A549 (cell line): Measurements from ENCODE around the gene CISD3. TPM values are rescaled to one million over a fixed set of nuclear protein-coding genes. Genes with fewer than 3 reads are reported as not detected.
A peak's percentile ranks its signal among the peaks of the same experiment; 100 is the strongest.

Experiments
- ATAC-seq, 2 experiments: fragments of 200-7000 bp in 1 of 2; fragments of >200 bp in 1 of 2; cut with Nextera tagmentation in 1 of 2; cut with Tn5 transposase in 1 of 2; 3 replicates each; pipeline versions ENCODE4 v1.8.0 to v1.9.1; 2018 to 2020; ENCODE audit warnings: mild to moderate bottlenecking in 1 of 2, moderate library complexity in 1 of 2
- CTCF ChIA-PET: fragments of 300-600 bp; sonication (Branson Sonifier 250); formaldehyde crosslinking; extraction: SDS; loops from one replicate; lab custom pipeline; 2021; ENCODE audit warnings: antibody characterized with exemption, inconsistent platforms; lab: Yijun Ruan, JAX
- POLR2A ChIA-PET: fragments of 350-600 bp; formaldehyde crosslinking; extraction: SDS; loops from one replicate; lab custom pipeline; 2021; ENCODE audit warnings: antibody characterized with exemption, inconsistent platforms; lab: Yijun Ruan, JAX
- DNase-seq, 2 experiments: peaks; one replicate each; pipeline versions ENCODE4 v3.0.0 to v3.0.0-alpha.2; 2011 to 2016; ENCODE audit warnings: low read depth in 1 of 2, low spot score in 1 of 2
- FAIRE-seq: peaks from 2 replicates; lab custom pipeline; 2011; peaks lifted over from hg19 to GRCh38; lab: Jason Lieb, UNC
- H3K27ac ChIP-seq, 2 experiments: fragments of >200 bp; sonication (Bioruptor Twin); formaldehyde crosslinking; 3 replicates each; pipeline ENCODE4 v1.5.1; 2016 to 2017
- H3K4me1 ChIP-seq: fragments of >200 bp; sonication (Bioruptor Twin); formaldehyde crosslinking; 3 replicates; pipeline ENCODE4 v1.6.1; 2016
- H3K4me2 ChIP-seq: fragments of >200 bp; sonication (Bioruptor Twin); formaldehyde crosslinking; 3 replicates; pipeline ENCODE4 v1.6.1; 2016
- H3K4me3 ChIP-seq: fragments of >200 bp; sonication (Bioruptor Twin); formaldehyde crosslinking; 3 replicates; pipeline ENCODE4 v1.5.1; 2016
- H3K9me3 ChIP-seq: fragments of >200 bp; sonication (Bioruptor Twin); formaldehyde crosslinking; 3 replicates; pipeline ENCODE4 v1.6.1; 2016
- CHD2 ChIP-seq: fragments of 150-350 bp; IDR thresholded peaks from 2 replicates; pipeline ENCODE4 v1.6.1; 2014; ENCODE audit warnings: low read length; ENCODE audit not compliant: partially characterized antibody
- CHD4 ChIP-seq: fragments of 200-600 bp; sonication (generic); IDR thresholded peaks from 2 replicates; pipeline ENCODE4 v1.6.1; 2016; ENCODE audit warnings: antibody characterized with exemption, mild to moderate bottlenecking, borderline replicate concordance
- GATA3 ChIP-seq: IDR thresholded peaks from 2 replicates; pipeline ENCODE4 v1.6.1; 2012; ENCODE audit warnings: borderline replicate concordance
- HEYL ChIP-seq: fragments of 250-450 bp; sonication (Bioruptor Pico); IDR thresholded peaks from 2 replicates; pipeline ENCODE4 v1.8.0; 2021; ENCODE audit warnings: mild to moderate bottlenecking, moderate library complexity
- HOXA7 ChIP-seq: fragments of 250-450 bp; sonication (Bioruptor Pico); IDR thresholded peaks from 2 replicates; pipeline ENCODE4 v1.5.0; 2020; ENCODE audit warnings: mild to moderate bottlenecking, moderate library complexity
- HOXB5 ChIP-seq: fragments of 250-450 bp; sonication (Bioruptor Pico); IDR thresholded peaks from 2 replicates; pipeline ENCODE4 v1.5.0; 2020; ENCODE audit warnings: mild to moderate bottlenecking, moderate library complexity
- JUN ChIP-seq, 2 experiments: fragments of >200 bp; sonication (Bioruptor Twin); formaldehyde crosslinking; IDR thresholded peaks; 2 replicates in 1 of 2; 3 replicates in 1 of 2; pipeline ENCODE4 v1.6.1; 2016 to 2017
- KDM1A ChIP-seq: fragments of 200-600 bp; sonication (generic); IDR thresholded peaks from 2 replicates; pipeline ENCODE4 v1.6.1; 2016; ENCODE audit warnings: low read depth, mild to moderate bottlenecking
- MAFK ChIP-seq: fragments of 450-650 bp; IDR thresholded peaks from 2 replicates; pipeline ENCODE4 v1.6.1; 2014; ENCODE audit not compliant: partially characterized antibody
- NFE2L2 ChIP-seq: fragments of 150-350 bp; conservative IDR thresholded peaks from 2 replicates; pipeline ENCODE4 v1.6.1; 2014; ENCODE audit warnings: low read length
- NPAS2 ChIP-seq: fragments of 250-450 bp; sonication (Bioruptor Pico); IDR thresholded peaks from 2 replicates; pipeline ENCODE4 v1.8.0; 2022; ENCODE audit warnings: mild to moderate bottlenecking, moderate library complexity, borderline replicate concordance
- POLR2AphosphoS2 ChIP-seq: conservative IDR thresholded peaks from 2 replicates; pipeline ENCODE4 v1.6.1; 2012; ENCODE audit warnings: low read length, improper control_type of control experiment, inconsistent platforms
- RAD21 ChIP-seq, 2 experiments: fragments of >200 bp in 1 of 2; sonication (Bioruptor Twin) in 1 of 2; formaldehyde crosslinking in 1 of 2; IDR thresholded peaks in 1 of 2; conservative IDR thresholded peaks in 1 of 2; 2 replicates in 1 of 2; 3 replicates in 1 of 2; pipeline ENCODE4 v1.6.1; 2012 to 2018; ENCODE audit warnings: inconsistent platforms in 1 of 2
- RARB ChIP-seq: fragments of 250-450 bp; sonication (Bioruptor Pico); IDR thresholded peaks from 2 replicates; pipeline ENCODE4 v1.8.0; 2021; ENCODE audit warnings: mild to moderate bottlenecking, moderate library complexity
- SMC3 ChIP-seq: fragments of >200 bp; sonication (Bioruptor Twin); formaldehyde crosslinking; IDR thresholded peaks from 3 replicates; pipeline ENCODE4 v1.6.1; 2018; ENCODE audit warnings: inconsistent platforms
- TFCP2L1 ChIP-seq: fragments of 250-450 bp; sonication (Bioruptor Pico); IDR thresholded peaks from 2 replicates; pipeline ENCODE4 v1.5.0; 2021; ENCODE audit warnings: mild to moderate bottlenecking
- ZNF302 ChIP-seq: fragments of 250-450 bp; sonication (Bioruptor Pico); IDR thresholded peaks from 2 replicates; pipeline ENCODE4 v1.9.0; 2021; ENCODE audit warnings: inconsistent platforms, mild to moderate bottlenecking, moderate library complexity
- WGBS: methylation state at CpG from one replicate; pipeline ENCODE4 v1.1.6; 2017; ENCODE audit errors: missing lambda C conversion rate; 5-methylcytosine and 5-hydroxymethylcytosine counted together
- polyA plus RNA-seq, 4 experiments: library from polyadenylated mRNA; depleted of rRNA in 3 of 4; stranded (reverse); fragments of >200 nt; fragmentation: RNase III in 1 of 4; extraction: RNeasy Plus Mini Kit Qiagen cat#74134 plus additional on column Dnase treatment in 1 of 4; gene quantifications; 2 replicates in 3 of 4; 3 replicates in 1 of 4; pipeline ENCODE4 v1.2.3, GENCODE V29; 2011 to 2017
- TF ChIP-seq, protein P1 (sequence below): fragments of 250-450 bp; sonication (Bioruptor Pico); IDR thresholded peaks from 2 replicates; pipeline ENCODE4 v1.5.0; 2021; ENCODE audit warnings: mild to moderate bottlenecking, moderate library complexity, borderline replicate concordance
- TF ChIP-seq, protein P2 (sequence below): IDR thresholded peaks from 2 replicates; pipeline ENCODE4 v1.6.1; 2012
- TF ChIP-seq, protein P3 (sequence below): fragments of 150-350 bp; IDR thresholded peaks from 2 replicates; pipeline ENCODE4 v1.6.1; 2014; ENCODE audit warnings: low read depth, mild to moderate bottlenecking, low read length
- TF ChIP-seq, protein P4 (sequence below): fragments of 250-450 bp; sonication (Bioruptor Pico); IDR thresholded peaks from 2 replicates; pipeline ENCODE4 v1.5.0; 2020; ENCODE audit warnings: low read depth, mild to moderate bottlenecking, moderate library complexity
- TF ChIP-seq, protein P5 (sequence below): fragments of 200-600 bp; sonication (generic); IDR thresholded peaks from 2 replicates; pipeline ENCODE4 v1.6.1; 2016; ENCODE audit warnings: antibody characterized with exemption, mild to moderate bottlenecking, moderate library complexity

The CISD3 gene
- polyA plus RNA-seq, 2 of the 4 experiments (the other 2 are of a cell fraction), result 24.5 to 33.0 TPM

DNA sequence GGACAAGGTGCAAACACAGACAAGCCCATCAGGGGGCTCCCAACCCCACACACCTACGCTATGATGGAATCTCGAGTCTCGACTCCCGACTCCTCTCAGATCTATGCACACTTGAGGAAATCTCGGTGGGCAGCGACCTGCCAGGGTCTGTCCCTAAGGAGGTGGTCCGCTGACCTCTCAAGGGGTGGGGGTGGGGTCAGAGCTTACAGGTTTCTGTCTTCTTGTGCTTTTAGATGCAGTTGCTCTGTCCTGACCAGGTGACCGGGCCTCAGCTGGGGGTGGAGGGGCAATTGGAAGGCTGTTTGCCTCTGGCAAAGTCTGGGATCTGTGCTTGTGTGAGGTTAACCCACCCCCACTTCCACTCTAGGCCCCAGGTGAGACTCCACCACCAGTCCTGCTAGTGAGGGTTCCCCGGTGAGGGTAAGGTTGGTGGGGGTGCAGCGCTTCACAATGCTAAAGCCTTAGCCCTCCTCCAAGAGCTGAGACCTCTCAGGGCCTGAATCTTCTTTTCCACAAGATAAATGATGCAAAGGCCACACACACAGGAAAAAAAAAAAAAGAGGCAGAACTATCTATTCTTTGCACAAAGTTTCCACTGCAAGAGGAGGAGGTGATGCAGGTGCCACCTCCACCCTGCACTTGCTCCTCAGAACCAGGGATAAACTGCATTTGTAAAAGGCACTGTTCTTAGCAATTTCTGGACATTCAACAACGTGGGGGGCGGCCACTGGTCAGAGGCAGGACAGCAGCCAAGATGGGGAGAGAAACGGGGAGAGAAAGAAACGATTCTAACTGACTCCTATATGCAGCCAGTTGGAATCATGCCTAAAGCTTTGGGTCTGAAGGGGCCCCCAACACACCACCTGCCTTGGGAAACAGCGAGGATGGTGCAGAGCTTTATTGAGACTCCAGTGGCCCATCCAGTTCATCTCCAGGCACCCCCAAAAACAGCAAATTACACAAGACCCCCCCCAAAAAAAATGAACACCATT, 4.1 kb downstream of the CISD3 start:
- peaks cover 39% of the 10 kb centered on the region for H3K4me1 ChIP-seq
- ChIA-PET POLR2A (interaction anchor here (1.0 to 1.7 kb wide), 2 partner anchors 58 to 60 kb away, joined by 3 to 7 read pairs; partner anchors contain the start of gene EPOP), CTCF (interaction anchor here (0.5 to 5.7 kb wide), 46 partner anchors 8 to 418 kb away, joined by 3 to 107 read pairs (median 6); partner anchors contain the start of genes CWC25, EPOP, PCGF2 and PLXDC1)
- no peak overlapping the region for H3K4me2 ChIP-seq
- DNase-seq, result peak; percentile 67 to 75
- H3K9me3 ChIP-seq, result no peaks in the 10 kb centered on the region
- WGBS, result 62% methylated on average over 13 of the region's 15 CpGs
- ATAC-seq, result peak; percentile 17 to 48; a peak in 3 of 6 replicates
- no peak overlapping the region for H3K4me3 ChIP-seq
- no peak overlapping the region for H3K27ac ChIP-seq
- TF ChIP-seq POLR2AphosphoS2, result no peak; the same call in none of the 2 replicates
- no peak for TF ChIP-seq ZNF302 (CRISPR knock-in tag)
- no peak for TF ChIP-seq HEYL (CRISPR knock-in tag)
- no peak for TF ChIP-seq HOXA7 (CRISPR knock-in tag)
- no peak for TF ChIP-seq GATA3
- TF ChIP-seq RAD21 (conservative IDR thresholded peaks at IDR 0.05 in 1 of 2, IDR thresholded peaks at IDR 0.05 in 1 of 2), result peak in 1 of 2 experiments; percentile 32; a peak in 2 of 5 replicates
- peak in 1 of 2 experiments; percentile 27; a peak in 1 of 5 replicates for TF ChIP-seq JUN (IDR thresholded peaks at IDR 0.05)
- TF ChIP-seq NPAS2 (CRISPR knock-in tag), result no peak
- TF ChIP-seq, protein P1, sequence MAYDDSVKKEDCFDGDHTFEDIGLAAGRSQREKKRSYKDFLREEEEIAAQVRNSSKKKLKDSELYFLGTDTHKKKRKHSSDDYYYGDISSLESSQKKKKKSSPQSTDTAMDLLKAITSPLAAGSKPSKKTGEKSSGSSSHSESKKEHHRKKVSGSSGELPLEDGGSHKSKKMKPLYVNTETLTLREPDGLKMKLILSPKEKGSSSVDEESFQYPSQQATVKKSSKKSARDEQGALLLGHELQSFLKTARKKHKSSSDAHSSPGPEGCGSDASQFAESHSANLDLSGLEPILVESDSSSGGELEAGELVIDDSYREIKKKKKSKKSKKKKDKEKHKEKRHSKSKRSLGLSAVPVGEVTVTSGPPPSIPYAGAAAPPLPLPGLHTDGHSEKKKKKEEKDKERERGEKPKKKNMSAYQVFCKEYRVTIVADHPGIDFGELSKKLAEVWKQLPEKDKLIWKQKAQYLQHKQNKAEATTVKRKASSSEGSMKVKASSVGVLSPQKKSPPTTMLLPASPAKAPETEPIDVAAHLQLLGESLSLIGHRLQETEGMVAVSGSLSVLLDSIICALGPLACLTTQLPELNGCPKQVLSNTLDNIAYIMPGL, result no peak
- TF ChIP-seq, protein P2, sequence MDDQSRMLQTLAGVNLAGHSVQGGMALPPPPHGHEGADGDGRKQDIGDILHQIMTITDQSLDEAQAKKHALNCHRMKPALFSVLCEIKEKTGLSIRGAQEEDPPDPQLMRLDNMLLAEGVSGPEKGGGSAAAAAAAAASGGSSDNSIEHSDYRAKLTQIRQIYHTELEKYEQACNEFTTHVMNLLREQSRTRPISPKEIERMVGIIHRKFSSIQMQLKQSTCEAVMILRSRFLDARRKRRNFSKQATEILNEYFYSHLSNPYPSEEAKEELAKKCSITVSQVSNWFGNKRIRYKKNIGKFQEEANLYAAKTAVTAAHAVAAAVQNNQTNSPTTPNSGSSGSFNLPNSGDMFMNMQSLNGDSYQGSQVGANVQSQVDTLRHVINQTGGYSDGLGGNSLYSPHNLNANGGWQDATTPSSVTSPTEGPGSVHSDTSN, result peak; percentile 37; the same call in 1 of the 2 replicates
- TF ChIP-seq, protein P3, sequence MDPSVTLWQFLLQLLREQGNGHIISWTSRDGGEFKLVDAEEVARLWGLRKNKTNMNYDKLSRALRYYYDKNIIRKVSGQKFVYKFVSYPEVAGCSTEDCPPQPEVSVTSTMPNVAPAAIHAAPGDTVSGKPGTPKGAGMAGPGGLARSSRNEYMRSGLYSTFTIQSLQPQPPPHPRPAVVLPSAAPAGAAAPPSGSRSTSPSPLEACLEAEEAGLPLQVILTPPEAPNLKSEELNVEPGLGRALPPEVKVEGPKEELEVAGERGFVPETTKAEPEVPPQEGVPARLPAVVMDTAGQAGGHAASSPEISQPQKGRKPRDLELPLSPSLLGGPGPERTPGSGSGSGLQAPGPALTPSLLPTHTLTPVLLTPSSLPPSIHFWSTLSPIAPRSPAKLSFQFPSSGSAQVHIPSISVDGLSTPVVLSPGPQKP, result no peak
- no peak for FAIRE-seq

DNA sequence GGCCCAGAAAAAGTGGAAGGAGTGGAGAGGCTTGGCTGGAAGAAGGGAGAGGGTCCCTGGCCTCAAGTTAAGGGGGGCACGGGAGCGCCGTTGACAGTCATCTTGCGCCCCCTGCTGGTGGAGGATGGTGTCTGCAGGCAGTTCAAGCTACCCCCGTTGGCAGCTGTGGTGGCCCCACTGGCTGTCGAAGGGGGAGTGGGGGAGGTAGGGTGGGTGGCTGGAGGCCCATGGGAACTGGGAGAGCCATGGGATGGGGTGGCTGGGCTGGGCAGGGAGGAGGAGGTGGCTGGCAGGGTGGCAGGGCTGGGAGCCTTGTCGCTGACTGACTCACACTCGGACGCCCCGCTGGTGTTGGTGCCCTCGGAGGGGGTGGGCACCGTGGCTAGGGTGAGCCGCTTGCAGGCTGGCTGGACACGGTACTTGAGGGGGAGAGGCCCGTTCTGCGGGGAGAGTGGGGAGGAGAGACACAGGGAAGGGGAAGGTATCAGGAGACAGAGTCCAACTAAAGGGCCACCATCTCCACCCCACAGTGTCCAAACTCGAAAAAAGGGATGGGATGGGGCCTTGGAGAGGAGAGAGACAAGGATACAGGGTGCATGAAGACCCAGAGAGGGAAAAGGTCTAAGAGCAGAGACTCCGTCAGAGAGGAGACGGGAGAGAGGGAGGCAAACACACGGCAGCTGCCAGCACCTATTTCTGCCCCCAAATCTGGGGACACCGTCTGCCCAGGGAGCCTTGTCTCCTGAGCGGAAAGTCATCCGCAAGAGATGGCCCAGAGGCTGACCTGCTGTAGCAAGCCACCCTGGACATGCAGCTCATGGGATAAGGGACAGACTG, 5.2 kb downstream of the CISD3 start:
- no peaks in the 10 kb centered on the region for H3K9me3 ChIP-seq
- 51% methylated on average over 22 of the region's 23 CpGs for WGBS
- no peak for FAIRE-seq
- peak in 1 of 2 experiments; percentile 32; a peak in 3 of 6 replicates for ATAC-seq
- no peak overlapping the region for H3K4me2 ChIP-seq
- H3K4me1 ChIP-seq, result peaks cover 35% of the 10 kb centered on the region
- peak overlapping the region in 1 of 2 experiments; percentile 34; a peak in 1 of 6 replicates for H3K27ac ChIP-seq
- CTCF ChIA-PET, result interaction anchor here (0.5 to 5.7 kb wide), 55 partner anchors 9 to 1111 kb away, joined by 3 to 107 read pairs (median 5); partner anchors contain the start of genes CWC25, EPOP, PCGF2 and PLXDC1
- no peak overlapping the region for H3K4me3 ChIP-seq
- peak; percentile 50 to 93 for DNase-seq
- POLR2A ChIA-PET, result interaction anchor here (0.5 to 1.7 kb wide), 4 partner anchors 15 to 61 kb away, joined by 3 to 7 read pairs (median 4); partner anchors contain the start of gene EPOP
- TF ChIP-seq POLR2AphosphoS2 (no peak), JUN (IDR thresholded peaks at IDR 0.05) (no peak), HOXB5 (CRISPR knock-in tag) (no peak), CHD2 (no peak), NFE2L2 (no peak), SMC3 (peak; percentile 78), HOXA7 (CRISPR knock-in tag) (no peak), MAFK (no peak), RARB (CRISPR knock-in tag) (no peak), TFCP2L1 (0 out of 2 replicates have a peak, but pooled peaks have one; percentile 13), KDM1A (no peak), CHD4 (no peak)
- TF ChIP-seq, protein P4, sequence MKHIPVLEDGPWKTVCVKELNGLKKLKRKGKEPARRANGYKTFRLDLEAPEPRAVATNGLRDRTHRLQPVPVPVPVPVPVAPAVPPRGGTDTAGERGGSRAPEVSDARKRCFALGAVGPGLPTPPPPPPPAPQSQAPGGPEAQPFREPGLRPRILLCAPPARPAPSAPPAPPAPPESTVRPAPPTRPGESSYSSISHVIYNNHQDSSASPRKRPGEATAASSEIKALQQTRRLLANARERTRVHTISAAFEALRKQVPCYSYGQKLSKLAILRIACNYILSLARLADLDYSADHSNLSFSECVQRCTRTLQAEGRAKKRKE (CRISPR knock-in tag), result no peak
- TF ChIP-seq, protein P5, sequence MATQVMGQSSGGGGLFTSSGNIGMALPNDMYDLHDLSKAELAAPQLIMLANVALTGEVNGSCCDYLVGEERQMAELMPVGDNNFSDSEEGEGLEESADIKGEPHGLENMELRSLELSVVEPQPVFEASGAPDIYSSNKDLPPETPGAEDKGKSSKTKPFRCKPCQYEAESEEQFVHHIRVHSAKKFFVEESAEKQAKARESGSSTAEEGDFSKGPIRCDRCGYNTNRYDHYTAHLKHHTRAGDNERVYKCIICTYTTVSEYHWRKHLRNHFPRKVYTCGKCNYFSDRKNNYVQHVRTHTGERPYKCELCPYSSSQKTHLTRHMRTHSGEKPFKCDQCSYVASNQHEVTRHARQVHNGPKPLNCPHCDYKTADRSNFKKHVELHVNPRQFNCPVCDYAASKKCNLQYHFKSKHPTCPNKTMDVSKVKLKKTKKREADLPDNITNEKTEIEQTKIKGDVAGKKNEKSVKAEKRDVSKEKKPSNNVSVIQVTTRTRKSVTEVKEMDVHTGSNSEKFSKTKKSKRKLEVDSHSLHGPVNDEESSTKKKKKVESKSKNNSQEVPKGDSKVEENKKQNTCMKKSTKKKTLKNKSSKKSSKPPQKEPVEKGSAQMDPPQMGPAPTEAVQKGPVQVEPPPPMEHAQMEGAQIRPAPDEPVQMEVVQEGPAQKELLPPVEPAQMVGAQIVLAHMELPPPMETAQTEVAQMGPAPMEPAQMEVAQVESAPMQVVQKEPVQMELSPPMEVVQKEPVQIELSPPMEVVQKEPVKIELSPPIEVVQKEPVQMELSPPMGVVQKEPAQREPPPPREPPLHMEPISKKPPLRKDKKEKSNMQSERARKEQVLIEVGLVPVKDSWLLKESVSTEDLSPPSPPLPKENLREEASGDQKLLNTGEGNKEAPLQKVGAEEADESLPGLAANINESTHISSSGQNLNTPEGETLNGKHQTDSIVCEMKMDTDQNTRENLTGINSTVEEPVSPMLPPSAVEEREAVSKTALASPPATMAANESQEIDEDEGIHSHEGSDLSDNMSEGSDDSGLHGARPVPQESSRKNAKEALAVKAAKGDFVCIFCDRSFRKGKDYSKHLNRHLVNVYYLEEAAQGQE, result no peak
